ENCODE data around the gene TSPAN11.

The TSPAN11 gene

DNA sequence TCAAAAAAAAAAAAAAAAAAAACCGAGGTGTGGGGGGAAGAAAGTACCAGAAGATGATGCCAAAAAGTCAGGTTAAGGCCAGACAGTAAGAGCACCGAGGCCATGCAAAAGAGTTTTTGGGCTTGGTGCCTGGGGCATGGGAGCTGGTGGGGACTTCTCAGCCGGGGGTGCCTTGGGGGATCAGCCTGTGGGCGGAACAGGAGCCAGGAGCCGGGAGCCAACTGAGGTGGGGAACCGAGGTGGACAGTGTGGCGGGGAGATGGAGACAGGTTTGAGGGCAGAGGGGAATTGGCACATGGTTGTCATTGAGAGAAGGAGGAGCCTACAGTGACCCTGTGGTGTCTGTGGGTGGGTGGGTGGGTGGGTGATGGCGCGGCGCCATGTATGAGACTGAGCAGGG is 33.2 kb downstream of the TSPAN11 start:
- no peak for DNase-seq (ENCODE audit: extremely low spot score)
- POLR2A ChIA-PET = no interaction called here
- CTCF ChIA-PET = no interaction called here
- TF ChIP-seq NFRKB (IDR thresholded peaks at IDR 0.05) = no peak

DNA sequence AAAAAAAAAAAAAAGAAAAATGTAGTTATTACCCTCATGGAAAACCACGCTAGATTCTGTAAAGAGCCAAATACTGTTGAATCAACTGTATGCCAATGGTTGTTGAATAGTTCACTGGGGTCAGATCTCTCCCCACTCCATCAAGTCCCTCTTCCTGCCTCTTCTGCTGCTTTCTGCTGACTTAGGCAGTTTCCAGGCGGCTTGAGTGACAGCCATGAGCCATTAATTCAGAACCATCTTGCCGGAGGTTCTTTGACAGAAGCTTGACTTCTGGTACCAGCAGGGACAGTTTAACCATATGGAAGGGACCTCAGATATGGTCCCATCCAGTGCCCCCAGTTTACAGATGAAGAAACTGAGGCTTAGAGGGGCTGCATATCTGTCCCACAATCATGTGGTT is 34.5 kb downstream of the TSPAN11 start:
- TF ChIP-seq CTBP1 (IDR thresholded peaks at IDR 0.05; ENCODE audit: borderline replicate concordance) = no peak
- TF ChIP-seq PKNOX1 (IDR thresholded peaks at IDR 0.05) = peak; percentile 65
- DNase-seq (ENCODE audit: extremely low spot score) = no peak
- POLR2A ChIA-PET = no interaction called here
- CTCF ChIA-PET = no interaction called here

DNA sequence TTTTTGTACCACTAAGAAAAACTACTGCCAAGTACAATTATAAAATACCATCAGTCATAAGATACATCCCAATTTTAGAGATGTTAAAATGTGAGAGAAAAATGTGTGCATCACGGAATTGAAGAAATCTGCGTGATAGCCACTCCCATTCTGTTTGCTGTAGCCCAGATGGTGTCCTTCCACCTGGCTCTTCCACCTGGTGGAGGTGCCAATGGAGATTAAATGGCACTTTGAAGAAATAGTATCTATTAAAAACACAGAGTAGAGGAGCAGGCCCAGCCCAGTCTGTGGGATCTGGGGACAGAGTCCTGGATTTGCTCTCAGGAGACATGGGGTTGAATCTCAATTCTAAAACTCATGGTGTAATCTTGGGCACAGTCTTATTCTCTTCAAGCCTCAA is 35.5 kb downstream of the TSPAN11 start:
- DNase-seq (ENCODE audit: extremely low spot score) = no peak
- no peak for TF ChIP-seq ZNF384 (IDR thresholded peaks at IDR 0.05)
- TF ChIP-seq HDGF (IDR thresholded peaks at IDR 0.05; ENCODE audit: borderline replicate concordance) = no peak
- no peak for TF ChIP-seq ELF4 (IDR thresholded peaks at IDR 0.05)
- no peak for TF ChIP-seq SUZ12 (IDR thresholded peaks at IDR 0.05)
- TF ChIP-seq BHLHE40 (IDR thresholded peaks at IDR 0.05; ENCODE audit: borderline replicate concordance) = no peak
- no peak for TF ChIP-seq CTBP1 (IDR thresholded peaks at IDR 0.05; ENCODE audit: borderline replicate concordance)
- TF ChIP-seq SP1 (IDR thresholded peaks at IDR 0.05) = no peak
- POLR2A ChIA-PET = no interaction called here
- CTCF ChIA-PET = no interaction called here

- DNase-seq (ENCODE audit: extremely low spot score) = no peak
- POLR2A ChIA-PET = interaction anchor here (0.5 kb wide), 1 partner anchor 154 kb away, joined by 3 read pairs; no protein-coding TSS in a partner anchor
- TF ChIP-seq SP1 (IDR thresholded peaks at IDR 0.05) = no peak
- TF ChIP-seq PKNOX1 (IDR thresholded peaks at IDR 0.05) = no peak
- no peak for TF ChIP-seq NFRKB (IDR thresholded peaks at IDR 0.05)
- no peak for TF ChIP-seq FOXM1 (IDR thresholded peaks at IDR 0.05; ENCODE audit: borderline replicate concordance)
- CTCF ChIA-PET = no interaction called here
These were observed 37.4 kb downstream of the TSPAN11 start for GRCh38 chr12:30963709-30964564.

- CTCF ChIA-PET = no interaction called here
- DNase-seq (ENCODE audit: extremely low spot score) = no peak
- TF ChIP-seq ZNF384 (IDR thresholded peaks at IDR 0.05) = no peak
- TF ChIP-seq FOXA1 (IDR thresholded peaks at IDR 0.05) = no peak
- no peak for TF ChIP-seq HDGF (IDR thresholded peaks at IDR 0.05; ENCODE audit: borderline replicate concordance)
- TF ChIP-seq PKNOX1 (IDR thresholded peaks at IDR 0.05) = no peak
- POLR2A ChIA-PET = no interaction called here
These were observed 38.5 kb downstream of the TSPAN11 start for GRCh38 chr12:30964896-30965612.

DNA sequence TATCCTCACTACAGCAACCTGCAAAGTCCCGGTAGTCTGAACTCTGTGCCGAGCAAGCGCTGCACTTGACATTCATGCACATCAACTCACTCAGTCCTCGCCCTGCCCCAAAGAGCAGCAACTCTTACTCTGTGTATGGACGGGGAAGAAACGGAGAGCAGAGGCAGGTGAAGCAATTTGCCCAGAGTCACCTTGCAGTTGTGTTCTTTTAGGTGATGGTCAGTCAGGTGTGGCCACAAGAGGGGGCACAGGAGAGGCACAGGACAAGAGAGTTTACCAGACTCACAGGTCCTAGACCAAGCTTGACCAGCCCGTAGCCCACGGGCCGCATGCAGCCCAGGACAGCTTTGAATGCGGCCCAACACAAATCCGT is 39.1 kb downstream of the TSPAN11 start:
- ChIA-PET CTCF (no interaction called here), POLR2A (no interaction called here)
- no peak for TF ChIP-seq LEF1 (IDR thresholded peaks at IDR 0.05; ENCODE audit: borderline replicate concordance)
- TF ChIP-seq SUZ12 (IDR thresholded peaks at IDR 0.05) = no peak
- TF ChIP-seq CTBP1 (IDR thresholded peaks at IDR 0.05; ENCODE audit: borderline replicate concordance) = no peak
- no peak for TF ChIP-seq ZNF384 (IDR thresholded peaks at IDR 0.05)
- TF ChIP-seq FOXA1 (IDR thresholded peaks at IDR 0.05) = no peak
- TF ChIP-seq ARNT (IDR thresholded peaks at IDR 0.05) = no peak
- no peak for TF ChIP-seq HDGF (IDR thresholded peaks at IDR 0.05; ENCODE audit: borderline replicate concordance)
- TF ChIP-seq SP1 (IDR thresholded peaks at IDR 0.05) = no peak
- DNase-seq (ENCODE audit: extremely low spot score) = no peak

DNA sequence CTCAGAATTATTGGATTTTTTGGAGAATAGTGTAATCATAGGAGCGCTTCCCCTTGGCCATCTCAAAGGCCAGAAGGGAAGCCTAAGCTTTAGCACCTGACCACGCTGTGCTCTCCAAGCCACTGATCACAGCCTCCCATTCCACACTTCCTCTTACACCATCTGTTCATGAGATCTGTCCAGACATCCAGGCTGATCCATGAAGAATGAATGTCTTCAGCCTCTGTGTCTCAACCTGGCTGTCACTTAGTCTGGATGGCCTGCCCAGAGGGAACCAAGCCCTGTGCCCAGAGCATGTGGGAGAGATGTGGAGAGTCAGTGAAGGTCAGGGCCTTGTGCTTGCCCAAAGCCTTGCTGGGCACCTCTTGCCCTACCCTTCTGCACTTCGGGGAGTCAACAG is 40.5 kb downstream of the TSPAN11 start:
- TF ChIP-seq FOXA1 (IDR thresholded peaks at IDR 0.05) (no peak), ELF4 (IDR thresholded peaks at IDR 0.05) (no peak), CTBP1 (IDR thresholded peaks at IDR 0.05; ENCODE audit: borderline replicate concordance) (no peak), L3MBTL2 (conservative IDR thresholded peaks at IDR 0.05) (no peak), BHLHE40 (IDR thresholded peaks at IDR 0.05; ENCODE audit: borderline replicate concordance) (no peak), SUZ12 (IDR thresholded peaks at IDR 0.05) (no peak), FOXM1 (IDR thresholded peaks at IDR 0.05; ENCODE audit: borderline replicate concordance) (no peak), TARDBP (IDR thresholded peaks at IDR 0.05) (no peak), ZNF384 (IDR thresholded peaks at IDR 0.05) (no peak), PKNOX1 (IDR thresholded peaks at IDR 0.05) (no peak), FOXK2 (IDR thresholded peaks at IDR 0.05) (no peak), LEF1 (IDR thresholded peaks at IDR 0.05; ENCODE audit: borderline replicate concordance) (no peak), SP1 (IDR thresholded peaks at IDR 0.05) (no peak), ARNT (IDR thresholded peaks at IDR 0.05) (no peak)
- POLR2A ChIA-PET = no interaction called here
- CTCF ChIA-PET = no interaction called here
- no peak for DNase-seq (ENCODE audit: extremely low spot score)

Measured in HEK293T (cell line).